ENCODE measurements around the gene PCNT.

- TF ChIP-seq, protein P1, sequence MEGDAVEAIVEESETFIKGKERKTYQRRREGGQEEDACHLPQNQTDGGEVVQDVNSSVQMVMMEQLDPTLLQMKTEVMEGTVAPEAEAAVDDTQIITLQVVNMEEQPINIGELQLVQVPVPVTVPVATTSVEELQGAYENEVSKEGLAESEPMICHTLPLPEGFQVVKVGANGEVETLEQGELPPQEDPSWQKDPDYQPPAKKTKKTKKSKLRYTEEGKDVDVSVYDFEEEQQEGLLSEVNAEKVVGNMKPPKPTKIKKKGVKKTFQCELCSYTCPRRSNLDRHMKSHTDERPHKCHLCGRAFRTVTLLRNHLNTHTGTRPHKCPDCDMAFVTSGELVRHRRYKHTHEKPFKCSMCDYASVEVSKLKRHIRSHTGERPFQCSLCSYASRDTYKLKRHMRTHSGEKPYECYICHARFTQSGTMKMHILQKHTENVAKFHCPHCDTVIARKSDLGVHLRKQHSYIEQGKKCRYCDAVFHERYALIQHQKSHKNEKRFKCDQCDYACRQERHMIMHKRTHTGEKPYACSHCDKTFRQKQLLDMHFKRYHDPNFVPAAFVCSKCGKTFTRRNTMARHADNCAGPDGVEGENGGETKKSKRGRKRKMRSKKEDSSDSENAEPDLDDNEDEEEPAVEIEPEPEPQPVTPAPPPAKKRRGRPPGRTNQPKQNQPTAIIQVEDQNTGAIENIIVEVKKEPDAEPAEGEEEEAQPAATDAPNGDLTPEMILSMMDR (conservative IDR thresholded peaks at IDR 0.05 in 1 of 2, IDR thresholded peaks at IDR 0.05 in 1 of 2; ENCODE audit: extremely low read depth in 1 of 2, insufficient read depth in 1 of 2, low read depth in 1 of 2, low read length in 2 of 2): no peak
- TF ChIP-seq EZH2 (IDR thresholded peaks at IDR 0.05; ENCODE audit: borderline replicate concordance, low read length): no peak
These were observed 134.5 kb downstream of the PCNT start, which contains the start of gene DIP2A for GRCh38 chr21:46458315-46459023.

Data from mammary epithelial cell (primary cell).